ENCODE measurements around the gene ST7. TPM values are rescaled to one million over a fixed set of nuclear protein-coding genes. Genes with fewer than 3 reads are reported as not detected.

Gene ST7
- total RNA-seq, 2 experiments from 2014 or later: 9.6 to 10.7 TPM

GRCh38 chr7:117048882-117049281 is 95.6 kb downstream of the ST7 start:
- CTCF ChIA-PET (ENCODE audit: unreplicated experiment): no interaction called here
- no peaks in the 10 kb centered on the region for H3K9me3 ChIP-seq (ENCODE audit: low read length)

DNA sequence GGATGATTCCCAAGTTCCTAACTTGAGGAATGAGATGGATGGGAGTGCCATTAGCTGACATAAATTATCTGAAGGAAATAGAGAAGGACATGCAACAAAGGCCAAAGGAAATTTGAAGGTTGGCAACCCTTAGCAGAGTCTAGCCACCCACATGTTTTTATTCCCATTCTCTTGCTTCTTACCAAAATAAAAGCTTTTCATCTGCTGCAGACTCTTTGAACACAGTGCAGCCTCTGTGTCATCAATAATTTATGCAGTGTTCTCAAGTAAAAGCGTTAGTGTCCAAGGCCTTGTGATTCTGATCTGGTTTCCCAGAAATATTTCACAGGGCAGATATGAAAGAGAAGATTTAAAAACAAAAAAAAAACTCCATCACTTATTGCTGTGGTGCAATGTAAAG is 98.5 kb downstream of the ST7 start:
- Histone ChIP-seq H2AFZ (ENCODE audit: low read length) (no peak overlapping the region), H3K4me1 (ENCODE audit: insufficient read depth, low read length, poor library complexity, severe bottlenecking) (no peaks in the 10 kb centered on the region), H3K79me2 (ENCODE audit: insufficient read depth, low read depth, low read length) (no peaks in the 10 kb centered on the region), H3K36me3 (ENCODE audit: insufficient read depth, low read length) (no peaks in the 10 kb centered on the region), H3K4me2 (ENCODE audit: low read length) (no peak overlapping the region), H3K27ac (ENCODE audit: low read depth, low read length, poor library complexity, severe bottlenecking) (no peak overlapping the region), H3K4me3 (ENCODE audit: low read depth, low read length, poor library complexity, severe bottlenecking) (no peak overlapping the region), H4K20me1 (ENCODE audit: insufficient read depth, low read length) (no peaks in the 10 kb centered on the region; the same call in 1 of the 2 replicates), H3K9me2 (ENCODE audit: insufficient read depth, low read length) (no peaks in the 10 kb centered on the region), H3K9me3 (ENCODE audit: low read length) (no peaks in the 10 kb centered on the region)
- no peak for DNase-seq (ENCODE audit: low spot score)
- intact Hi-C loops (cut with micrococcal nuclease; ENCODE audit: unreplicated experiment): no loop called here
- CTCF ChIA-PET (ENCODE audit: unreplicated experiment): interaction anchor here (0.6 kb wide), 1 partner anchor 37 kb away, joined by 3 read pairs; no protein-coding TSS in a partner anchor
- POLR2A ChIA-PET: no interaction called here
- BruUV-seq (replicated peaks): no TSS peak
- no peak for TF ChIP-seq CTCF (conservative IDR thresholded peaks at IDR 0.05; ENCODE audit: low read length)
- no peak for TF ChIP-seq EZH2phosphoT487 (IDR thresholded peaks at IDR 0.05; ENCODE audit: borderline replicate concordance, low read depth, low read length)

More at GRCh38 chr7:117048882-117049281, 95.6 kb downstream of the ST7 start:
- H3K9me2 ChIP-seq (ENCODE audit: insufficient read depth, low read length): no peaks in the 10 kb centered on the region
- BruUV-seq (replicated peaks): no TSS peak
- POLR2A ChIA-PET: interaction anchor here (1.1 kb wide), 1 partner anchor 14 kb away, joined by 3 read pairs; no protein-coding TSS in a partner anchor
- no peaks in the 10 kb centered on the region; the same call in 1 of the 2 replicates for H4K20me1 ChIP-seq (ENCODE audit: insufficient read depth, low read length)
- H3K4me1 ChIP-seq (ENCODE audit: insufficient read depth, low read length, poor library complexity, severe bottlenecking): no peaks in the 10 kb centered on the region
- H3K27ac ChIP-seq (ENCODE audit: low read depth, low read length, poor library complexity, severe bottlenecking): no peak overlapping the region
- DNase-seq (ENCODE audit: low spot score): no peak
- H3K4me2 ChIP-seq (ENCODE audit: low read length): no peak overlapping the region
- H2AFZ ChIP-seq (ENCODE audit: low read length): no peak overlapping the region
- intact Hi-C loops (cut with micrococcal nuclease; ENCODE audit: unreplicated experiment): no loop called here
- no peaks in the 10 kb centered on the region for H3K79me2 ChIP-seq (ENCODE audit: insufficient read depth, low read depth, low read length)
- no peaks in the 10 kb centered on the region for H3K36me3 ChIP-seq (ENCODE audit: insufficient read depth, low read length)
- TF ChIP-seq CTCF (conservative IDR thresholded peaks at IDR 0.05; ENCODE audit: low read length): no peak
- no peak for TF ChIP-seq EZH2phosphoT487 (IDR thresholded peaks at IDR 0.05; ENCODE audit: borderline replicate concordance, low read depth, low read length)
- no peak overlapping the region for H3K4me3 ChIP-seq (ENCODE audit: low read depth, low read length, poor library complexity, severe bottlenecking)

DNA sequence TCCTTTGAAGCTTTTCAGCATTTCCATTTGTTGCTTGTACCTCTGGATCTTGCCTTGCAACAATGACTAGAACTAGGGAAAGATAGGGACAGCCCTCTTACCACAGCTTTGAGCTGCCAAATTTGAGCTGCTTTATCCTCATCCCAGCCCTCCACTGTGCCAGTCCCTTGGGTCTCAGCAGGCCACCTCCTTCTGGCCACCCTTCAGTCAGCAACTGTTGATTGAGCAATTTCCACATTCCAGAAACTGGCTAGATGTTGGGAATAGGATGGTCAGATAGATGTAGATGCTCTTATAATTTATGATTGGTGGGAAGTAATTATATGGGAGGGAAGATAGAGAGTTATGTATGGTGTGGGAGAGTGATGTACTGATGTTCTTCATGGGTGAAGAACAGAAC is 100.1 kb downstream of the ST7 start:
- CTCF ChIA-PET (ENCODE audit: unreplicated experiment): no interaction called here
- Histone ChIP-seq H4K20me1 (ENCODE audit: insufficient read depth, low read length) (no peaks in the 10 kb centered on the region), H3K9me2 (ENCODE audit: insufficient read depth, low read length) (no peaks in the 10 kb centered on the region), H3K79me2 (ENCODE audit: insufficient read depth, low read depth, low read length) (no peaks in the 10 kb centered on the region), H3K4me2 (ENCODE audit: low read length) (no peak overlapping the region), H2AFZ (ENCODE audit: low read length) (no peak overlapping the region), H3K4me3 (ENCODE audit: low read depth, low read length, poor library complexity, severe bottlenecking) (no peak overlapping the region), H3K36me3 (ENCODE audit: insufficient read depth, low read length) (no peaks in the 10 kb centered on the region), H3K27ac (ENCODE audit: low read depth, low read length, poor library complexity, severe bottlenecking) (no peak overlapping the region), H3K4me1 (ENCODE audit: insufficient read depth, low read length, poor library complexity, severe bottlenecking) (no peaks in the 10 kb centered on the region), H3K9me3 (ENCODE audit: low read length) (no peaks in the 10 kb centered on the region)
- intact Hi-C loops (cut with micrococcal nuclease; ENCODE audit: unreplicated experiment): no loop called here
- no peak for DNase-seq (ENCODE audit: low spot score)
- POLR2A ChIA-PET: no interaction called here
- no TSS peak for BruUV-seq (replicated peaks)
- TF ChIP-seq EZH2phosphoT487 (IDR thresholded peaks at IDR 0.05; ENCODE audit: borderline replicate concordance, low read depth, low read length) (no peak), CTCF (conservative IDR thresholded peaks at IDR 0.05; ENCODE audit: low read length) (no peak)

Data from OCI-LY7 (cell line).